Brain microvascular endothelial cell (primary cell): ENCODE results near the gene IMMP2L.

Source experiments
- DNase-seq: peaks from one replicate; pipeline ENCODE4 v3.0.0-alpha.2; 2020
- H3K27ac ChIP-seq: fragments of 250-450 bp; sonication (Bioruptor Pico); 2 replicates; pipeline ENCODE4 v1.5.1; 2020; ENCODE audit warnings: mild to moderate bottlenecking, moderate library complexity
- H3K27me3 ChIP-seq: fragments of 250-450 bp; sonication (Bioruptor Pico); replicated peaks from 2 replicates; pipeline ENCODE4 v1.5.1; 2020; ENCODE audit warnings: mild to moderate bottlenecking
- H3K36me3 ChIP-seq: fragments of 250-450 bp; sonication (Bioruptor Pico); replicated peaks from 2 replicates; pipeline ENCODE4 v1.5.1; 2020; ENCODE audit warnings: mild to moderate bottlenecking
- H3K4me3 ChIP-seq: 2 replicates; pipeline ENCODE4 v1.5.1; 2011; ENCODE audit warnings: low read depth, mild to moderate bottlenecking, control low read depth, low read length, moderate library complexity
- CTCF ChIP-seq: IDR thresholded peaks from 2 replicates; pipeline ENCODE4 v1.5.1; 2011; ENCODE audit warnings: low read depth, mild to moderate bottlenecking, moderate library complexity, low read length, control low read depth, inconsistent platforms; ENCODE audit errors: missing control alignments
- in situ Hi-C: cut with HindIII; loops from 2 replicates; pipeline ENCODE4 v1.10.0; 2017; ENCODE audit warnings: low sequenced_read_pairs, low pct_ligation_motif_present

IMMP2L gene

GRCh38 chr7:111137296-111138192 is 424.7 kb downstream of the IMMP2L start:
- Histone ChIP-seq H3K36me3 (no peaks in the 10 kb centered on the region), H3K27me3 (no peaks in the 10 kb centered on the region), H3K27ac (peak overlapping the region; percentile 88), H3K4me3 (no peak overlapping the region)
- peak; percentile 64 for DNase-seq
- no peak for TF ChIP-seq CTCF
- in situ Hi-C loops = no loop called here

GRCh38 chr7:111132833-111133232 is 429.5 kb downstream of the IMMP2L start:
- TF ChIP-seq CTCF = no peak
- in situ Hi-C loops = no loop called here
- H3K4me3 ChIP-seq = no peak overlapping the region
- no peak for DNase-seq
- H3K27ac ChIP-seq = no peak overlapping the region
- no peaks in the 10 kb centered on the region for H3K27me3 ChIP-seq
- no peaks in the 10 kb centered on the region for H3K36me3 ChIP-seq

GRCh38 chr7:111129435-111129834 is 432.9 kb downstream of the IMMP2L start:
- in situ Hi-C loops = no loop called here
- Histone ChIP-seq H3K27me3 (no peaks in the 10 kb centered on the region), H3K27ac (no peak overlapping the region), H3K4me3 (no peak overlapping the region), H3K36me3 (no peaks in the 10 kb centered on the region)
- no peak for DNase-seq
- TF ChIP-seq CTCF = no peak

GRCh38 chr7:111126987-111127386 is 435.3 kb downstream of the IMMP2L start:
- peak; percentile 57 for DNase-seq
- TF ChIP-seq CTCF = no peak
- Histone ChIP-seq H3K36me3 (no peaks in the 10 kb centered on the region), H3K27me3 (no peaks in the 10 kb centered on the region), H3K27ac (no peak overlapping the region), H3K4me3 (no peak overlapping the region)
- in situ Hi-C loops = no loop called here

GRCh38 chr7:111115966-111116365 is 446.3 kb downstream of the IMMP2L start:
- H3K27ac ChIP-seq = no peak overlapping the region
- no peak overlapping the region for H3K4me3 ChIP-seq
- no peaks in the 10 kb centered on the region for H3K36me3 ChIP-seq
- no peak for TF ChIP-seq CTCF
- in situ Hi-C loops = no loop called here
- no peak for DNase-seq
- H3K27me3 ChIP-seq = no peaks in the 10 kb centered on the region
